ENCODE results near the gene KPNA6. TPM values are rescaled to one million over a fixed set of nuclear protein-coding genes. Genes with fewer than 3 reads are reported as not detected.
A peak's percentile ranks its signal among the peaks of the same experiment; 100 is the strongest.

Gene KPNA6
- total and polyA plus RNA-seq, 2 of the 13 experiments (the other 11 are each of a cell fraction or from before 2014, with no cell fraction given): 22.0 to 47.5 TPM

DNA sequence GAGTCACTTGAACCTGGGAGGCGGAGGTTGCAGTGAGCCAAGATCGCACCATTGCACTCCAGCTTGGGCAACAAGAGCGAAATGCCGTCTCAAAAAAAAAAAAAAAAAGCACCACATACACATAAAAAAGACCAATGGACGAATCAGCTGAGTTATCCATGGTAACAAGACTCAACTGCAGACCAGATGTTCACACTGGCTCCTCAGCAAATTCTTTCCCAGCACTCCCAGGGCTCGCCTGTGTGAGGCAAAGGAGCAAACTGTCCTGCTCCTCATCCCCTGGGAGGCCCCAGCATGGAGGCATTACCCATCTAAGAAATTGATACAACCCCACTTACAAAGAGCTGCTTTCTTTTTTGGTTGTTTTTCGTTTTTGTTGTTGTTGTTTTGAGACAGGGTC is 111.2 kb downstream of the KPNA6 start (continued):
- TF ChIP-seq, protein P1, sequence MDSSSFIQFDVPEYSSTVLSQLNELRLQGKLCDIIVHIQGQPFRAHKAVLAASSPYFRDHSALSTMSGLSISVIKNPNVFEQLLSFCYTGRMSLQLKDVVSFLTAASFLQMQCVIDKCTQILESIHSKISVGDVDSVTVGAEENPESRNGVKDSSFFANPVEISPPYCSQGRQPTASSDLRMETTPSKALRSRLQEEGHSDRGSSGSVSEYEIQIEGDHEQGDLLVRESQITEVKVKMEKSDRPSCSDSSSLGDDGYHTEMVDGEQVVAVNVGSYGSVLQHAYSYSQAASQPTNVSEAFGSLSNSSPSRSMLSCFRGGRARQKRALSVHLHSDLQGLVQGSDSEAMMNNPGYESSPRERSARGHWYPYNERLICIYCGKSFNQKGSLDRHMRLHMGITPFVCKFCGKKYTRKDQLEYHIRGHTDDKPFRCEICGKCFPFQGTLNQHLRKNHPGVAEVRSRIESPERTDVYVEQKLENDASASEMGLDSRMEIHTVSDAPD (CRISPR knock-in tag; IDR thresholded peaks at IDR 0.05): no peak

DNA sequence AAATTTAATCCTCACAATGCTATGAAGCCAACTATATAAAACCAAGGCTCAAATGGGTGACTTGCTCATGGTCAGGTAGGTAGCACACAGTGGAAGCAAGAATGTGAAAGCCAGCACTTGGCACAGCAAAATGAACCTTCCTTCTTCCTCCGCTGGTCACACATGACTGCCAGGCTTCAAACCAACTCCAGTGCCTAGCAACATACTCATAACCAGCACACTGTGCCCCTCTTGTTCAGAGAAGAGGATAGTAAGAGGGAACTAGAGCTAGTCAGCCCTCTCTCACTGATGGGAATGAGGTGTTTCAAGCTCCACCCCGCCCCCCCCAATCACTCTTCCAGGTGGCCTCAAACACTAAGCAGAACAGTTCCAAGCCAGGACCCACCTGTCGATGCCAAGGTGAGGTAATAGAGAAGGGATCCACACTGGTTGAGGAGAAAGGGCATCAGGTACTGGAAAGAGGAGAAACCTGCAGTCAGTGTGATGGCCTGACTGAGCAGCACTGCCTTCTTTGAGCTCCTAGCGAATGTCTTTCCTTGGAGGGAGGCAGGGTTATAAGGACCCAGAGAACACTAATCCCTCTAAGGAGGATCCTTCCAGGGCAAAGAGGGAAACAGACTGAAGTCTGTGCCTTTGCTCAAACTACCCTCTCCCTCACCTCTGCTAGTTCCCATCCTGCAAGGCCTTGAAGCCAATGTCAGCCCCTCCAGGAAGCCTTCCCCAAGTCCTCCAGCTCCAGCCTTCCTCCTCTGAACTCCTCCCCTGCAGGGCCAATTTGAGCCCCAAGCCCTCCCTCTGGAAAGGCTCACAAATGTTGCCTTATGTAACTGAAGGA is 113.1 kb downstream of the KPNA6 start:
- H3K4me3 ChIP-seq (replicated peaks in 1 of 3; ENCODE audit: insufficient read depth in 1 of 3, low read depth in 2 of 3, low read length in 3 of 3): peak overlapping the region; percentile 82 to 89 (median 85)
- intact Hi-C loops (cut with micrococcal nuclease; ENCODE audit: unreplicated experiment): no loop called here
- POLR2A ChIA-PET: interaction anchor here (0.7 to 1.8 kb wide), 4 partner anchors 22 to 71 kb away, joined by 3 to 4 read pairs (median 4); partner anchors contain the start of genes HDAC1, LCK and TXLNA
- in situ Hi-C loops (cut with HindIII; ENCODE audit: extremely low pct_ligation_motif_present, low pct_unique_long_range_greater_than_20kb): no loop called here
- ATAC-seq: no peak
- H3K4me2 ChIP-seq (ENCODE audit: low read depth, low read length): peak overlapping the region; percentile 91
- H2AFZ ChIP-seq (ENCODE audit: low read length): no peak overlapping the region
- H3K4me1 ChIP-seq (ENCODE audit: insufficient read depth, low read length): peaks cover 35% of the 10 kb centered on the region
- peak overlapping the region; percentile 69 for H3K27ac ChIP-seq (ENCODE audit: extremely low read length, insufficient read depth, low read length)
- WGBS (ENCODE audit: low lambda C conversion rate): 96% methylated on average over 3 of the region's 4 CpGs
- peak overlapping the region; percentile 91 for H3K9ac ChIP-seq (ENCODE audit: insufficient read depth, low read depth, low read length)
- peaks cover 29% of the 10 kb centered on the region for H3K79me2 ChIP-seq (ENCODE audit: insufficient read depth, low read length)
- FAIRE-seq: no peak
- no TSS peak for BruUV-seq (replicated peaks)
- peaks cover 14 to 29% of the 10 kb centered on the region in 2 experiments; a peak in 4 of 5 replicates for H3K36me3 ChIP-seq (replicated peaks in 1 of 2; ENCODE audit: control insufficient read depth in 1 of 2, insufficient read depth in 2 of 2, low read length in 2 of 2)
- H4K20me1 ChIP-seq (ENCODE audit: insufficient read depth, low read length): no peaks in the 10 kb centered on the region; the same call in 1 of the 2 replicates
- TF ChIP-seq TCF12 (IDR thresholded peaks at IDR 0.05) (no peak), TCF12 (CRISPR knock-in tag; IDR thresholded peaks at IDR 0.05) (no peak), CHD2 (IDR thresholded peaks at IDR 0.05; ENCODE audit: low read depth, low read length) (no peak), ZNF263 (CRISPR knock-in tag; IDR thresholded peaks at IDR 0.05) (peak; percentile 72)
- H3K27me3 ChIP-seq (ENCODE audit: control insufficient read depth in 1 of 2, insufficient read depth in 2 of 2, low read length in 2 of 2): no peaks in the 10 kb centered on the region; a peak in 2 of 5 replicates
- DNase-seq (ENCODE audit: low spot score): no peak
- no peaks in the 10 kb centered on the region for H3K9me3 ChIP-seq (ENCODE audit: low read length)
- CTCF ChIA-PET (ENCODE audit: low intra/inter-chr PET ratio, low total read pairs): no interaction called here
